Muscle of leg (tissue), 11 donors: Measurements from ENCODE around the gene LRFN4. TPM values are rescaled to one million over a fixed set of nuclear protein-coding genes. Genes with fewer than 3 reads are reported as not detected.

Source experiments
- DNase-seq: peaks from one replicate; pipeline ENCODE4 v3.0.0; 2013
- H3K27ac ChIP-seq: one replicate; pipeline ENCODE4 v1.5.1; 2013; ENCODE audit warnings: mild to moderate bottlenecking, low read length, control low read depth
- H3K27me3 ChIP-seq: one replicate; pipeline ENCODE4 v1.6.1; 2013; ENCODE audit warnings: low read length; ENCODE audit not compliant: control insufficient read depth, insufficient read depth
- H3K36me3 ChIP-seq: one replicate; pipeline ENCODE4 v1.6.1; 2013; ENCODE audit warnings: low read length; ENCODE audit not compliant: control insufficient read depth, insufficient read depth
- H3K4me1 ChIP-seq: one replicate; pipeline ENCODE4 v1.6.1; 2013; ENCODE audit warnings: low read length; ENCODE audit not compliant: control insufficient read depth, insufficient read depth
- H3K4me3 ChIP-seq: one replicate; pipeline ENCODE4 v1.5.1; 2013; ENCODE audit warnings: low read length, control low read depth
- H3K9me3 ChIP-seq: replicated peaks from 2 replicates; pipeline ENCODE4 v1.6.1; 2013; ENCODE audit warnings: low read depth, low read length; ENCODE audit not compliant: control insufficient read depth
- WGBS: methylation state at CpG from one replicate; pipeline ENCODE4 v1.1.5; 2013; ENCODE audit warnings: missing lambda C conversion rate; ENCODE audit not compliant: insufficient coverage; 5-methylcytosine and 5-hydroxymethylcytosine counted together
- polyA plus RNA-seq, 8 donors: library from polyadenylated mRNA; unstranded; fragments of 120-200 nt; gene quantifications; one replicate each; pipeline versions ENCODE4 v1.2.1 to v1.2.3, GENCODE V29; 2013; ENCODE audit warnings: inconsistent platforms in 1 of 8, low replicate concordance in 1 of 8; ENCODE audit not compliant: insufficient read length in 8 of 8, insufficient read depth in 1 of 8
- total RNA-seq: library from RNA; stranded (reverse); fragments of 120-200 nt; gene quantifications from one replicate; pipeline ENCODE4 v1.2.4, GENCODE V29; 2013

Gene LRFN4
- total and polyA plus RNA-seq, 9 donors, result 24.0 to 35.7 (median 31.5) TPM

GRCh38 chr11:66850588-66851238 lies 6.2 kb upstream of the LRFN4 start:
- H3K36me3 ChIP-seq, result peaks cover 39% of the 10 kb centered on the region
- H3K9me3 ChIP-seq, result no peaks in the 10 kb centered on the region
- no peak overlapping the region for H3K27ac ChIP-seq
- no peak overlapping the region for H3K4me3 ChIP-seq
- H3K27me3 ChIP-seq, result no peaks in the 10 kb centered on the region
- H3K4me1 ChIP-seq, result peaks cover 11% of the 10 kb centered on the region
- no peak for DNase-seq
- WGBS, result 87% methylated on average over 21 of the region's 23 CpGs

- no peak overlapping the region for H3K4me3 ChIP-seq
- H3K27ac ChIP-seq, result no peak overlapping the region
- 73% methylated on average over 4 of the region's 4 CpGs for WGBS
- H3K27me3 ChIP-seq, result no peaks in the 10 kb centered on the region
- H3K9me3 ChIP-seq, result no peaks in the 10 kb centered on the region
- peaks cover 13% of the 10 kb centered on the region for H3K4me1 ChIP-seq
- DNase-seq, result no peak
- H3K36me3 ChIP-seq, result peaks cover 34% of the 10 kb centered on the region
These were observed 5.6 kb upstream of the LRFN4 start for GRCh38 chr11:66851239-66851596.

GRCh38 chr11:66851698-66852465 lies 5.0 kb upstream of the LRFN4 start:
- DNase-seq, result no peak
- no peak overlapping the region for H3K27ac ChIP-seq
- WGBS, result 64% methylated on average over 20 of the region's 26 CpGs
- peaks cover 27% of the 10 kb centered on the region for H3K36me3 ChIP-seq
- H3K27me3 ChIP-seq, result no peaks in the 10 kb centered on the region
- no peaks in the 10 kb centered on the region for H3K9me3 ChIP-seq
- no peak overlapping the region for H3K4me3 ChIP-seq
- peaks cover 13% of the 10 kb centered on the region for H3K4me1 ChIP-seq

GRCh38 chr11:66852466-66853241 lies 4.2 kb upstream of the LRFN4 start:
- 86% methylated on average over 26 of the region's 26 CpGs for WGBS
- no peak for DNase-seq
- Histone ChIP-seq H3K36me3 (peaks cover 23% of the 10 kb centered on the region), H3K9me3 (no peaks in the 10 kb centered on the region), H3K27me3 (no peaks in the 10 kb centered on the region), H3K4me1 (peaks cover 16% of the 10 kb centered on the region), H3K4me3 (no peak overlapping the region), H3K27ac (no peak overlapping the region)

- WGBS, result 83% methylated on average over 26 of the region's 26 CpGs
- no peak overlapping the region for H3K4me3 ChIP-seq
- no peak for DNase-seq
- H3K4me1 ChIP-seq, result peaks cover 16% of the 10 kb centered on the region
- H3K27ac ChIP-seq, result no peak overlapping the region
- no peaks in the 10 kb centered on the region for H3K9me3 ChIP-seq
- H3K27me3 ChIP-seq, result no peaks in the 10 kb centered on the region
- H3K36me3 ChIP-seq, result peaks cover 20% of the 10 kb centered on the region
These were observed 3.3 kb upstream of the LRFN4 start for GRCh38 chr11:66853242-66854229.

- peaks cover 16% of the 10 kb centered on the region for H3K4me1 ChIP-seq
- peaks cover 15% of the 10 kb centered on the region for H3K36me3 ChIP-seq
- no peak overlapping the region for H3K27ac ChIP-seq
- 94% methylated on average over 12 of the region's 12 CpGs for WGBS
- no peaks in the 10 kb centered on the region for H3K27me3 ChIP-seq
- no peaks in the 10 kb centered on the region for H3K9me3 ChIP-seq
- H3K4me3 ChIP-seq, result no peak overlapping the region
- no peak for DNase-seq
These were observed 2.6 kb upstream of the LRFN4 start for GRCh38 chr11:66854231-66854661.

- H3K4me3 ChIP-seq, result no peak overlapping the region
- H3K36me3 ChIP-seq, result peaks cover 17% of the 10 kb centered on the region
- H3K4me1 ChIP-seq, result peaks cover 20% of the 10 kb centered on the region
- H3K27ac ChIP-seq, result no peak overlapping the region
- 91% methylated on average over 14 of the region's 15 CpGs for WGBS
- no peak for DNase-seq
- H3K27me3 ChIP-seq, result no peaks in the 10 kb centered on the region
- no peaks in the 10 kb centered on the region for H3K9me3 ChIP-seq
These were observed 2.1 kb upstream of the LRFN4 start for GRCh38 chr11:66854729-66855211.

- H3K9me3 ChIP-seq, result no peaks in the 10 kb centered on the region
- H3K4me1 ChIP-seq, result peaks cover 22% of the 10 kb centered on the region
- no peaks in the 10 kb centered on the region for H3K27me3 ChIP-seq
- H3K36me3 ChIP-seq, result peaks cover 20% of the 10 kb centered on the region
- peak overlapping the region; percentile 94 for H3K27ac ChIP-seq
- under 1% methylated on average over 43 of the region's 51 CpGs for WGBS
- DNase-seq, result peak; percentile 96
- peak overlapping the region; percentile 75 for H3K4me3 ChIP-seq
These were observed 1.0 kb upstream of the LRFN4 start for GRCh38 chr11:66855574-66856495.
